22Rv1 (cell line): ENCODE measurements around the gene STRIP1.

ENCODE experiments used
- H3K27ac ChIP-seq: fragments of 450-650 bp; 2 replicates; pipeline ENCODE4 v1.5.1; 2017
- CTCF ChIP-seq: fragments of 450-650 bp; IDR thresholded peaks from 2 replicates; pipeline ENCODE4 v1.5.1; 2017; ENCODE audit warnings: mild to moderate bottlenecking
- ZFX ChIP-seq: fragments of 450-650 bp; IDR thresholded peaks from 2 replicates; pipeline ENCODE4 v1.6.1; 2017; ENCODE audit warnings: antibody characterized with exemption, borderline replicate concordance

The STRIP1 gene

GRCh38 chr1:110034451-110035235 is at the start of gene STRIP1:
Gene STRIP1 (plus strand): TSS chr1:110034624. CDS start chr1:110034638, 14 bp downstream.
- TF ChIP-seq ZFX: no peak
- peak within 1 kb of the TSS; percentile 62 for H3K27ac ChIP-seq

- H3K27ac ChIP-seq: peak overlapping the region; percentile 77
- no peak for TF ChIP-seq ZFX
Measured at GRCh38 chr1:109985247-109986053, 49.0 kb upstream of the STRIP1 start.

- H3K27ac ChIP-seq: no peak overlapping the region
- TF ChIP-seq CTCF (no peak), ZFX (no peak)
Measured at GRCh38 chr1:109986054-109986444, 48.4 kb upstream of the STRIP1 start.

- no peak overlapping the region for H3K27ac ChIP-seq
- no peak for TF ChIP-seq CTCF
- no peak for TF ChIP-seq ZFX
Measured at GRCh38 chr1:109988349-109988914, 46.0 kb upstream of the STRIP1 start.

GRCh38 chr1:109989506-109990301 is 44.7 kb upstream of the STRIP1 start:
- H3K27ac ChIP-seq: no peak overlapping the region
- TF ChIP-seq ZFX: no peak

GRCh38 chr1:109990302-109990653 is 44.1 kb upstream of the STRIP1 start:
- TF ChIP-seq ZFX (no peak), CTCF (no peak)
- no peak overlapping the region for H3K27ac ChIP-seq

GRCh38 chr1:109991400-109991925 is 43.0 kb upstream of the STRIP1 start:
- H3K27ac ChIP-seq: no peak overlapping the region
- TF ChIP-seq CTCF: no peak
- TF ChIP-seq ZFX: no peak

- H3K27ac ChIP-seq: no peak overlapping the region
- TF ChIP-seq ZFX (no peak), CTCF (no peak)
Measured at GRCh38 chr1:109993885-109994284, 40.5 kb upstream of the STRIP1 start.
